ENCODE measurements around the gene C1orf159.
"Not testable (repeated sequence)": the region's sequence is repeated elsewhere in the genome, so short reads cannot be mapped to it uniquely, and the experiment has no call there.

C1orf159 gene

GRCh38 chr1:1081311-1082238 is 34.3 kb downstream of the C1orf159 start:
- DNase-seq (ENCODE audit: low read depth) = no peak

- no peak for DNase-seq (ENCODE audit: low read depth)
Observed at GRCh38 chr1:1080951-1081310, 35.0 kb downstream of the C1orf159 start.

- DNase-seq (ENCODE audit: low read depth) = no peak
Observed at GRCh38 chr1:1080122-1080757, 35.6 kb downstream of the C1orf159 start.

GRCh38 chr1:1079408-1080121 is 36.3 kb downstream of the C1orf159 start:
- DNase-seq (ENCODE audit: low read depth) = no peak

- not testable (repeated sequence) for DNase-seq (ENCODE audit: low read depth)
Observed at GRCh38 chr1:1077396-1077795, 38.5 kb downstream of the C1orf159 start.

- DNase-seq (ENCODE audit: low read depth) = no peak
Observed at GRCh38 chr1:1075148-1075935, 40.5 kb downstream of the C1orf159 start.

- no peak for DNase-seq (ENCODE audit: low read depth)
Observed at GRCh38 chr1:1074631-1075147, 41.2 kb downstream of the C1orf159 start.

GRCh38 chr1:1073743-1074587 is 41.9 kb downstream of the C1orf159 start, which contains the start of gene RNF223:
Gene RNF223, minus strand, starts transcription at chr1:1074306. Its CDS starts 1,740 bp downstream, at chr1:1072566.
- DNase-seq (ENCODE audit: low read depth) = no peak

- no peak for DNase-seq (ENCODE audit: low read depth)
Observed at GRCh38 chr1:1072849-1073742, 42.8 kb downstream of the C1orf159 start.

- DNase-seq (ENCODE audit: low read depth) = no peak
Observed at GRCh38 chr1:1072299-1072848, 43.5 kb downstream of the C1orf159 start.

GRCh38 chr1:1071486-1072298 is 44.2 kb downstream of the C1orf159 start:
- DNase-seq (ENCODE audit: low read depth) = no peak

- DNase-seq (ENCODE audit: low read depth) = no peak
Observed at GRCh38 chr1:1069711-1070676, 45.9 kb downstream of the C1orf159 start.

- DNase-seq (ENCODE audit: low read depth) = peak; percentile 66
Observed at GRCh38 chr1:1069056-1069710, 46.7 kb downstream of the C1orf159 start.

- DNase-seq (ENCODE audit: low read depth) = no peak
Observed at GRCh38 chr1:1068517-1069055, 47.3 kb downstream of the C1orf159 start.

GRCh38 chr1:1067860-1068516 is 47.9 kb downstream of the C1orf159 start:
- DNase-seq (ENCODE audit: low read depth) = no peak

Measured in CMK (cell line).